NB4 (cell line): ENCODE measurements around the gene ENOX1.

Experiments
- CTCF ChIP-seq: IDR thresholded peaks from one replicate; pipeline ENCODE4 v1.5.1; 2012; ENCODE audit warnings: low read depth, low read length
- MAX ChIP-seq: IDR thresholded peaks from 2 replicates; pipeline ENCODE4 v1.6.1; 2011; ENCODE audit warnings: low read depth, low read length
- POLR2A ChIP-seq: IDR thresholded peaks from 2 replicates; pipeline ENCODE4 v1.6.1; 2011; ENCODE audit warnings: mild to moderate bottlenecking; ENCODE audit not compliant: insufficient read length; ENCODE audit errors: extremely low read depth

GRCh38 chr13:43558326-43558725, 228.4 kb downstream of the ENOX1 start:
- no peak for TF ChIP-seq CTCF
- TF ChIP-seq MAX: no peak
- TF ChIP-seq POLR2A: no peak
